OCI-LY7 (cell line): ENCODE data around the gene EML6.

Experiments
- CTCF ChIP-seq: fragments of 200-600 bp; sonication (generic); conservative IDR thresholded peaks from 2 replicates; pipeline ENCODE4 v1.5.1; 2014; ENCODE audit warnings: mild to moderate bottlenecking, antibody characterized with exemption, low read length, moderate library complexity, mixed read lengths
- EZH2phosphoT487 ChIP-seq: fragments of 200-600 bp; sonication (generic); IDR thresholded peaks from 2 replicates; pipeline ENCODE4 v1.6.1; 2018; ENCODE audit warnings: low read depth, borderline replicate concordance, mild to moderate bottlenecking, mixed run types, antibody characterized with exemption, low read length, moderate library complexity, mixed read lengths

GRCh38 chr2:54975598-54976492 is 252.4 kb downstream of the EML6 start:
- TF ChIP-seq CTCF (no peak), EZH2phosphoT487 (no peak)
